Measurements from ENCODE around the gene JAK1.
"Not testable (repeated sequence)": the region's sequence is repeated elsewhere in the genome, so short reads cannot be mapped to it uniquely, and the experiment has no call there.

Gene JAK1

GRCh38 chr1:64950284-64950809 lies 16.0 kb downstream of the JAK1 start:
- DNase-seq (ENCODE audit: low read depth) = no peak

- DNase-seq (ENCODE audit: low read depth) = no peak
Measured at GRCh38 chr1:64948905-64949833, 17.2 kb downstream of the JAK1 start.

GRCh38 chr1:64948216-64948615 lies 18.1 kb downstream of the JAK1 start:
- DNase-seq (ENCODE audit: low read depth) = no peak

- no peak for DNase-seq (ENCODE audit: low read depth)
Measured at GRCh38 chr1:64946916-64947315, 19.4 kb downstream of the JAK1 start.

- no peak for DNase-seq (ENCODE audit: low read depth)
Measured at GRCh38 chr1:64944913-64945312, 21.4 kb downstream of the JAK1 start.

GRCh38 chr1:64942675-64943074 lies 23.7 kb downstream of the JAK1 start:
- DNase-seq (ENCODE audit: low read depth) = no peak

- no peak for DNase-seq (ENCODE audit: low read depth)
Measured at GRCh38 chr1:64942118-64942517, 24.2 kb downstream of the JAK1 start.

GRCh38 chr1:64941461-64942117 lies 24.8 kb downstream of the JAK1 start:
- DNase-seq (ENCODE audit: low read depth) = no peak

GRCh38 chr1:64940025-64940424 lies 26.3 kb downstream of the JAK1 start:
- no peak for DNase-seq (ENCODE audit: low read depth)

GRCh38 chr1:64938991-64939390 lies 27.4 kb downstream of the JAK1 start:
- DNase-seq (ENCODE audit: low read depth) = no peak

- DNase-seq (ENCODE audit: low read depth) = no peak
Measured at GRCh38 chr1:64936956-64937355, 29.4 kb downstream of the JAK1 start.

GRCh38 chr1:64935551-64936155 lies 30.7 kb downstream of the JAK1 start:
- DNase-seq (ENCODE audit: low read depth) = no peak

- DNase-seq (ENCODE audit: low read depth) = no peak
Measured at GRCh38 chr1:64934878-64935275, 31.5 kb downstream of the JAK1 start.

- DNase-seq (ENCODE audit: low read depth) = peak; percentile 63
Measured at GRCh38 chr1:64934115-64934877, 32.1 kb downstream of the JAK1 start.

GRCh38 chr1:64933296-64934070 lies 32.9 kb downstream of the JAK1 start:
- DNase-seq (ENCODE audit: low read depth) = peak; percentile 98

- DNase-seq (ENCODE audit: low read depth) = no peak
Measured at GRCh38 chr1:64932962-64933295, 33.4 kb downstream of the JAK1 start.

- DNase-seq (ENCODE audit: low read depth) = not testable (repeated sequence)
Measured at GRCh38 chr1:64930640-64931039, 35.7 kb downstream of the JAK1 start.

GRCh38 chr1:64929221-64929620 lies 37.1 kb downstream of the JAK1 start:
- DNase-seq (ENCODE audit: low read depth) = no peak

GRCh38 chr1:64928325-64928724 lies 38.0 kb downstream of the JAK1 start:
- no peak for DNase-seq (ENCODE audit: low read depth)

- DNase-seq (ENCODE audit: low read depth) = no peak
Measured at GRCh38 chr1:64925594-64925993, 40.8 kb downstream of the JAK1 start.

- DNase-seq (ENCODE audit: low read depth) = no peak
Measured at GRCh38 chr1:64923294-64923718, 43.0 kb downstream of the JAK1 start.

Data from GM04503 (cell line).